ENCODE measurements around the gene C5orf47. TPM values are rescaled to one million over a fixed set of nuclear protein-coding genes. Genes with fewer than 3 reads are reported as not detected.
A peak's percentile ranks its signal among the peaks of the same experiment; 100 is the strongest.

Gene C5orf47
- total and polyA plus RNA-seq, 7 donors = 0.01 to 0.49 (median 0.14) TPM; not detected in 2

DNA sequence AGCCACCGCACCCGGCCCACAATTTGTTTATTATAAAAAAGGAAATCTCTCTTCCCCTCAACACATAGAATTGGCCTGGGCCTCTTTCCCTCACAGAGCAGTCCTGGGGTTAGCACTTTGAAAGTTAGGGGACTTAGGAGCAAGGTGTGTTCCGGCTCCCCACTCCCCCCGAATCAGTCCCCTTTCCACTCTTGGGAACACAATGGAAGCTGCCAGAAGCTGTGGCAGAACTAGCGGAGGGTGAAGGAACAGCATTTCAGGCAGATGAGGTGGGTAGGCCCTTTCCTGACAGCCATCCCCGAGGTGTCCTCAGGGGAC, 16.4 kb upstream of the C5orf47 start:
- ATAC-seq = no peak
- Histone ChIP-seq H3K36me3 (ENCODE audit: insufficient read depth in 1 of 2, low read depth in 1 of 2) (no peaks in the 10 kb centered on the region), H3K9me3 (no peaks in the 10 kb centered on the region), H3K27me3 (ENCODE audit: insufficient read depth in 3 of 3, low read length in 2 of 3) (no peaks in the 10 kb centered on the region), H3K27ac (peak overlapping the region; percentile 68), H3K4me1 (peaks cover 5% of the 10 kb centered on the region), H3K4me3 (peak overlapping the region; percentile 55)
- TF ChIP-seq, protein P1, sequence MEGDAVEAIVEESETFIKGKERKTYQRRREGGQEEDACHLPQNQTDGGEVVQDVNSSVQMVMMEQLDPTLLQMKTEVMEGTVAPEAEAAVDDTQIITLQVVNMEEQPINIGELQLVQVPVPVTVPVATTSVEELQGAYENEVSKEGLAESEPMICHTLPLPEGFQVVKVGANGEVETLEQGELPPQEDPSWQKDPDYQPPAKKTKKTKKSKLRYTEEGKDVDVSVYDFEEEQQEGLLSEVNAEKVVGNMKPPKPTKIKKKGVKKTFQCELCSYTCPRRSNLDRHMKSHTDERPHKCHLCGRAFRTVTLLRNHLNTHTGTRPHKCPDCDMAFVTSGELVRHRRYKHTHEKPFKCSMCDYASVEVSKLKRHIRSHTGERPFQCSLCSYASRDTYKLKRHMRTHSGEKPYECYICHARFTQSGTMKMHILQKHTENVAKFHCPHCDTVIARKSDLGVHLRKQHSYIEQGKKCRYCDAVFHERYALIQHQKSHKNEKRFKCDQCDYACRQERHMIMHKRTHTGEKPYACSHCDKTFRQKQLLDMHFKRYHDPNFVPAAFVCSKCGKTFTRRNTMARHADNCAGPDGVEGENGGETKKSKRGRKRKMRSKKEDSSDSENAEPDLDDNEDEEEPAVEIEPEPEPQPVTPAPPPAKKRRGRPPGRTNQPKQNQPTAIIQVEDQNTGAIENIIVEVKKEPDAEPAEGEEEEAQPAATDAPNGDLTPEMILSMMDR (IDR thresholded peaks at IDR 0.05) = no peak
- intact Hi-C loops (cut with DNase I) = loop anchor here (2.0 to 10.0 kb wide), 7 partner anchors 84 to 354 kb away; partner anchors contain the start of gene CPEB4 (in 1 of the 2)
- no peak for DNase-seq
- WGBS, 3 donors = 57 to 73% (median 60%) methylated on average over 6 of the region's 6 CpGs

DNA sequence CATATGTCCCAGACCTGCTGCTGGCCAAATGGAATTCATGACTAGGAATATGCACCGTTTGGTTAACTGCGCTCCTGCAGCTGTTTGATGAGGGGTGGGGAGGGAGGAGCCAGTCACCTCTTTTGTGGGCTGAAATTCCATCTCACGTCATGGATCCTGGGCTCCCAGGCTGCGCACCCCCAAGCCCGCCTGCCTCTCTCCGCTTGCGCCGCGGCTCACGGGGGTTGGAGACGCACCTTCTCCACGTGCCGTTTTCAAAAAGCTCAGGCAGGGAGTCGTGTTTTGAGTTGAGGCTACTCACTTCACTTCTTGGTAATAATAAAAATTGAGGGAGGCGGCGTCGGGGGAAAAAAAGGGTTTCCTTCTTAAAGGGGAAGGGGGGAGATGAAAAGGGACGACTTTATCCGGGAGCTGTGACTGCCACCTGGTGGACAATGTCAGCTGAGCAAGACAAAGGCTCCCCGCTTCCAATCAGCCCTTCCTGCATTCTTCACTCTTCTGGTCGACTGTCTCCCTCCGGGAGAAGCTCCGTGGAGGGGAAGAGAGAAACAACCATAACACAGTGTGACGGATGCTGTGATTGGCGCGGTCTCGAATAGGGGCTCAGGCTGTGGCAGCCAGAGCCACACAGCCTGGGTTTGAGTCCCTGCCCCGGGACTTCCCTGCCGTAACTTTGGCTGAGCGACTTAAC, 15.9 kb upstream of the C5orf47 start:
- TF ChIP-seq, protein P1 (IDR thresholded peaks at IDR 0.05) = peak; percentile 93
- Histone ChIP-seq H3K4me3 (peak overlapping the region; percentile 55), H3K27me3 (ENCODE audit: insufficient read depth in 3 of 3, low read length in 2 of 3) (no peaks in the 10 kb centered on the region), H3K9me3 (no peaks in the 10 kb centered on the region), H3K4me1 (peaks cover 5% of the 10 kb centered on the region), H3K36me3 (ENCODE audit: insufficient read depth in 1 of 2, low read depth in 1 of 2) (no peaks in the 10 kb centered on the region), H3K27ac (peak overlapping the region; percentile 68)
- DNase-seq = peak; percentile 79 to 88
- intact Hi-C loops (cut with DNase I) = loop anchor here (1.0 to 10.0 kb wide), 8 partner anchors 84 to 354 kb away; partner anchors contain the start of gene CPEB4 (in 1 of the 2)
- 1 to 3% (median 3%) methylated on average over 30 of the region's 30 CpGs for WGBS, 3 donors
- ATAC-seq = peak; percentile 73 to 85 (median 82)

DNA sequence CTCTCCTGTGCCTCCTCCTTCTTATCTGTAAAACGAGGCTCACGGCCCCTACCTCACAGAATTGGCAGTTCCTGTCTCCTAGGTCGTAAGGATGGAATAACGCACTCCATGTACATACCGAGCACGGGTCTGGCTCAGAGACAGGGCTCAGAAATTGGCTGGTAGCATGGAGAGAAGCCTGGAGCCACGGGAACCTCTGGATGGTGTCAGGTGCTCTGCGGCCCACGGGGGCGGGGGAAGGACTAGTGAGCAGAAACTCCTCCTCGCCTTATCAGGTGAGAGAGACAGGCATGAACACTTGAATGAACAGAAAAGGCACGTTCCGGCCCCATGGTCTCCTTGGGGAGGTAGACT, 15.4 kb upstream of the C5orf47 start:
- peak overlapping the region; percentile 54 for H3K27ac ChIP-seq
- ATAC-seq (peak; percentile 40 to 60 (median 48)), DNase-seq (no peak)
- peak overlapping the region; percentile 55 for H3K4me3 ChIP-seq
- no peaks in the 10 kb centered on the region for H3K36me3 ChIP-seq (ENCODE audit: insufficient read depth in 1 of 2, low read depth in 1 of 2)
- no peaks in the 10 kb centered on the region for H3K27me3 ChIP-seq (ENCODE audit: insufficient read depth in 3 of 3, low read length in 2 of 3)
- H3K4me1 ChIP-seq = peaks cover 5% of the 10 kb centered on the region
- 11 to 23% (median 17%) methylated on average over 13 of the region's 13 CpGs for WGBS, 3 donors
- intact Hi-C loops (cut with DNase I) = loop anchor here (1.0 to 10.0 kb wide), 8 partner anchors 85 to 355 kb away; partner anchors contain the start of gene CPEB4 (in 1 of the 2)
- H3K9me3 ChIP-seq = no peaks in the 10 kb centered on the region
- TF ChIP-seq, protein P1 (IDR thresholded peaks at IDR 0.05) = no peak

DNA sequence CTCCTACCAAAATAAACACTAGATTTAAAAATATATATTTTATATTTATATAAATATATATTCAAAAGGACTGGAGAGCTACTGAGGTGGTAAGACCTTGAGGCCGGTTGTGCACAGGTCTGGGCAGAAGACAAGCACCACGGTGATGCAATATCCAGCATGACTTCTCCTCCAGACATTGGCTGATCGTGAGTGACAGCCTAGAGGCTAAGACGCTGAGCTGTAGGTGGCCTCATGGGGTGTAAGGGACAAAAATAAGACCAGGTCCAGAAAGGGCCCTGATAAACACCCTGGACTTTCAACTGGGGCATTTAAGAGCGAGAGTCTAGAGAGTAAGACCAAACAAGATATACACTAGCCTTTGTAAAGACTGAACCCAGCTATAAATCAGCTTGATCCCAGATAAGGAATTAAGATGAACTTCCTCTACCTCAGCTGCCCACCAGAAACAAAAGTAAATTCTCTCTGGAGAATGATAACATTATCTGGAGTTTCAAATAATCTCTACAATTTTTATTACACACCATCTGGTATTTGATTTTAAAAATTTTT, 14.2 kb upstream of the C5orf47 start:
- Histone ChIP-seq H3K27me3 (ENCODE audit: insufficient read depth in 3 of 3, low read length in 2 of 3) (no peaks in the 10 kb centered on the region), H3K4me1 (no peaks in the 10 kb centered on the region), H3K36me3 (ENCODE audit: insufficient read depth in 1 of 2, low read depth in 1 of 2) (no peaks in the 10 kb centered on the region), H3K27ac (no peak overlapping the region), H3K9me3 (no peaks in the 10 kb centered on the region), H3K4me3 (no peak overlapping the region)
- WGBS, 3 donors = 72 to 82% (median 73%) methylated on average over 5 of the region's 5 CpGs
- peak in 2 of 4 donors; percentile 19 to 25 for ATAC-seq
- no peak for DNase-seq
- TF ChIP-seq, protein P1 (IDR thresholded peaks at IDR 0.05) = no peak
- intact Hi-C loops (cut with DNase I) = loop anchor here (5.0 to 10.0 kb wide), 5 partner anchors 137 to 340 kb away; no protein-coding TSS in a partner anchor

All from psoas muscle (tissue), 8 donors.